HCT116 (cell line): Measurements from ENCODE around the gene PSME3IP1. TPM values are rescaled to one million over a fixed set of nuclear protein-coding genes. Genes with fewer than 3 reads are reported as not detected.

Experiments
- ATAC-seq: fragments of 200-7000 bp; cut with Tn5 transposase; 2 replicates; pipeline ENCODE4 v1.9.1; 2020; ENCODE audit warnings: mild to moderate bottlenecking, moderate library complexity
- BruUV-seq: library from RNA; stranded (reverse); fragments of 400-500 nt; replicated peaks from 2 replicates; lab custom pipeline; 2021; lab: Mats Ljungman, UMichigan
- CTCF ChIA-PET: fragments of 300-600 bp; sonication (Branson Sonifier 250); formaldehyde crosslinking; loops from one replicate; lab custom pipeline; 2021; ENCODE audit warnings: antibody characterized with exemption; lab: Charles Lee
- POLR2A ChIA-PET: fragments of 300-600, 350-600 bp; sonication (Branson Sonifier 250); formaldehyde crosslinking; loops from one replicate; lab custom pipeline; 2021; ENCODE audit warnings: antibody characterized with exemption; lab: Charles Lee
- RAD21 ChIA-PET, 2 experiments: fragments of 300-600 bp; sonication (Branson Sonifier 250); formaldehyde crosslinking; loops; one replicate each; lab custom pipeline; 2023; ENCODE audit warnings: low total read pairs in 2 of 2; ENCODE audit not compliant: uncharacterized antibody in 2 of 2, unreplicated experiment in 2 of 2, low non-redundant PET in 1 of 2; lab: Charles Lee
- DNase-seq: peaks from one replicate; pipeline ENCODE4 v3.0.0-alpha.2; 2010; ENCODE audit warnings: low read depth, low spot score
- H2AFZ ChIP-seq: fragments of 200-600 bp; shearing (Covaris generic), sonication (generic); 2 replicates; pipeline ENCODE4 v1.6.1; 2017; ENCODE audit warnings: low read depth, mixed run types, mixed read lengths, antibody characterized with exemption, low read length; ENCODE audit not compliant: poor library complexity, severe bottlenecking
- H3K27ac ChIP-seq: 2 replicates; pipeline ENCODE4 v1.5.1; 2012; ENCODE audit warnings: low read depth, low read length
- H3K27me3 ChIP-seq: fragments of 200-600 bp; sonication (generic); 2 replicates; pipeline ENCODE4 v1.6.1; 2016; ENCODE audit warnings: mixed run types, low read length, mixed read lengths; ENCODE audit not compliant: insufficient read depth
- H3K36me3 ChIP-seq, 2 experiments: fragments of 200-500 bp in 1 of 2; fragments of 200-600 bp in 1 of 2; sonication (Bioruptor generic) in 1 of 2; sonication (generic) in 1 of 2; 2 replicates each; pipeline versions ENCODE4 v1.5.1 to v1.6.1; 2014 to 2016; ENCODE audit warnings: low read length in 2 of 2, inconsistent platforms in 1 of 2, mixed read lengths in 1 of 2, mixed run types in 1 of 2; ENCODE audit not compliant: insufficient read depth in 2 of 2, control insufficient read depth in 1 of 2
- H3K4me1 ChIP-seq, 2 experiments: fragments of 200-600 bp in 1 of 2; sonication (generic) in 1 of 2; 2 replicates each; pipeline versions ENCODE4 v1.5.1 to v1.6.1; 2012 to 2017; ENCODE audit warnings: low read length in 2 of 2, inconsistent platforms in 1 of 2, mild to moderate bottlenecking in 1 of 2, mixed read lengths in 1 of 2, mixed run types in 1 of 2, moderate library complexity in 1 of 2; ENCODE audit not compliant: insufficient read depth in 2 of 2, control insufficient read depth in 1 of 2
- H3K4me2 ChIP-seq: fragments of 200-600 bp; sonication (generic); 2 replicates; pipeline ENCODE4 v1.6.1; 2017; ENCODE audit warnings: mixed run types, low read length, mixed read lengths
- H3K4me3 ChIP-seq, 2 experiments: fragments of 200-600 bp in 1 of 2; sonication (generic) in 1 of 2; replicated peaks in 1 of 2; 2 replicates each; pipeline ENCODE4 v1.5.1; 2011 to 2016; ENCODE audit warnings: low read length in 2 of 2, control low read depth in 1 of 2, low read depth in 1 of 2, mild to moderate bottlenecking in 1 of 2, mixed read lengths in 1 of 2, mixed run types in 1 of 2
- H3K79me2 ChIP-seq: fragments of 200-600 bp; sonication (generic); 2 replicates; pipeline ENCODE4 v1.6.1; 2017; ENCODE audit warnings: mild to moderate bottlenecking, mixed run types, low read length, moderate library complexity, mixed read lengths; ENCODE audit not compliant: insufficient read depth
- H3K9ac ChIP-seq: fragments of 200-600 bp; sonication (generic); 2 replicates; pipeline ENCODE4 v1.6.1; 2016; ENCODE audit warnings: low read length, mixed read lengths
- H3K9me2 ChIP-seq: fragments of 200-600 bp; sonication (generic), shearing (Covaris generic); 2 replicates; pipeline ENCODE4 v1.6.1; 2017; ENCODE audit warnings: mixed run types, mild to moderate bottlenecking, moderate library complexity; ENCODE audit not compliant: insufficient read depth
- H3K9me3 ChIP-seq, 2 experiments: fragments of 200-500 bp in 1 of 2; fragments of 200-600 bp in 1 of 2; sonication (Bioruptor generic) in 1 of 2; sonication (generic) in 1 of 2; 2 replicates each; pipeline ENCODE4 v1.6.1; 2014 to 2017; ENCODE audit warnings: low read length in 2 of 2, mixed read lengths in 2 of 2, inconsistent platforms in 1 of 2, low read depth in 1 of 2, mild to moderate bottlenecking in 1 of 2, mixed run types in 1 of 2, moderate library complexity in 1 of 2; ENCODE audit not compliant: control insufficient read depth in 1 of 2, insufficient read depth in 1 of 2
- H4K20me1 ChIP-seq: fragments of 200-600 bp; sonication (generic), shearing (Covaris generic); 2 replicates; pipeline ENCODE4 v1.6.1; 2017; ENCODE audit warnings: mixed run types, mild to moderate bottlenecking, moderate library complexity; ENCODE audit not compliant: insufficient read depth
- CBX3 ChIP-seq: IDR thresholded peaks from 2 replicates; pipeline ENCODE4 v1.6.1; 2012; ENCODE audit warnings: low read depth
- CEBPB ChIP-seq: IDR thresholded peaks from 2 replicates; pipeline ENCODE4 v1.6.1; 2012; ENCODE audit warnings: low read depth
- EGR1 ChIP-seq: IDR thresholded peaks from 2 replicates; pipeline ENCODE4 v1.6.1; 2012; ENCODE audit warnings: low read depth
- EZH2 ChIP-seq: fragments of 200-600 bp; sonication (generic); IDR thresholded peaks from 2 replicates; pipeline ENCODE4 v1.6.1; 2017; ENCODE audit warnings: antibody characterized with exemption, mixed run types
- EZH2phosphoT487 ChIP-seq: fragments of 200-600 bp; IDR thresholded peaks from 2 replicates; pipeline ENCODE4 v1.6.1; 2018; ENCODE audit warnings: antibody characterized with exemption, borderline replicate concordance
- FOSL1 ChIP-seq: IDR thresholded peaks from 2 replicates; pipeline ENCODE4 v1.6.1; 2012; ENCODE audit warnings: low read depth
- JUND ChIP-seq: IDR thresholded peaks from 2 replicates; pipeline ENCODE4 v1.6.1; 2012
- POLR2A ChIP-seq: IDR thresholded peaks from 2 replicates; pipeline ENCODE4 v1.7.0; 2011; ENCODE audit warnings: borderline replicate concordance; ENCODE audit not compliant: insufficient read depth, insufficient read length; ENCODE audit errors: extremely low read depth
- POLR2AphosphoS5 ChIP-seq: IDR thresholded peaks from 2 replicates; pipeline ENCODE4 v1.6.1; 2011; ENCODE audit warnings: mild to moderate bottlenecking, low read depth, low read length, moderate library complexity
- RAD21 ChIP-seq: IDR thresholded peaks from 2 replicates; pipeline ENCODE4 v1.6.1; 2012; ENCODE audit warnings: low read depth, mild to moderate bottlenecking
- REST ChIP-seq: IDR thresholded peaks from 2 replicates; pipeline ENCODE4 v1.6.1; 2012; ENCODE audit warnings: low read depth
- SIN3A ChIP-seq: IDR thresholded peaks from 2 replicates; pipeline ENCODE4 v1.6.1; 2012; ENCODE audit warnings: low read depth
- SRF ChIP-seq: IDR thresholded peaks from 2 replicates; pipeline ENCODE4 v1.6.1; 2012; ENCODE audit warnings: low read depth
- TCF7L2 ChIP-seq: IDR thresholded peaks from 2 replicates; pipeline ENCODE4 v1.7.0; 2011; ENCODE audit warnings: borderline replicate concordance, inconsistent platforms; ENCODE audit not compliant: insufficient read depth, insufficient read length; ENCODE audit errors: extremely low read depth
- YY1 ChIP-seq: IDR thresholded peaks from 2 replicates; pipeline ENCODE4 v1.6.1; 2011; ENCODE audit warnings: low read length, low read depth, moderate library complexity, mild to moderate bottlenecking; ENCODE audit not compliant: insufficient replicate concordance; ENCODE audit errors: extremely low read depth
- ZBTB33 ChIP-seq: IDR thresholded peaks from 2 replicates; pipeline ENCODE4 v1.6.1; 2011; ENCODE audit warnings: mild to moderate bottlenecking, low read length, moderate library complexity; ENCODE audit not compliant: insufficient replicate concordance; ENCODE audit errors: extremely low read depth
- ZFX ChIP-seq: fragments of 450-650 bp; IDR thresholded peaks from 2 replicates; pipeline ENCODE4 v1.6.1; 2017
- intact Hi-C: fragments of 100-400 bp; cut with micrococcal nuclease; formaldehyde crosslinking; loops from 2 replicates; pipeline ENCODE4 v1.10.0; 2022
- total RNA-seq: library from RNA; stranded (reverse); gene quantifications from one replicate; pipeline ENCODE4 v1.2.1, GENCODE V29; 2021; ENCODE audit not compliant: unreplicated experiment

The PSME3IP1 gene
- total RNA-seq, 1 experiment from 2014 or later, result 88.5 TPM

GRCh38 chr16:57155702-57156350, 30.0 kb downstream of the PSME3IP1 start:
- BruUV-seq, result no TSS peak
- RAD21 ChIA-PET, result no interaction called here
- ATAC-seq, result no peak
- CTCF ChIA-PET, result no interaction called here
- no peak overlapping the region for H3K27ac ChIP-seq
- TF ChIP-seq CEBPB (no peak), FOSL1 (no peak), JUND (no peak), POLR2A (no peak), SRF (no peak), POLR2AphosphoS5 (no peak), EZH2 (no peak), ZBTB33 (no peak), CBX3 (no peak), YY1 (no peak), REST (no peak), ZFX (no peak), TCF7L2 (no peak), SIN3A (no peak), EGR1 (no peak), RAD21 (no peak), EZH2phosphoT487 (no peak)
- TF ChIP-seq, all 23 proteins: peak for 0
- H4K20me1 ChIP-seq, result no peaks in the 10 kb centered on the region
- no peaks in the 10 kb centered on the region for H3K4me1 ChIP-seq
- H3K9ac ChIP-seq, result no peak overlapping the region
- no peaks in the 10 kb centered on the region for H3K79me2 ChIP-seq
- POLR2A ChIA-PET, result no interaction called here
- no peaks in the 10 kb centered on the region for H3K27me3 ChIP-seq
- peaks cover 28 to 31% of the 10 kb centered on the region in 2 experiments; a peak in 3 of 4 replicates for H3K36me3 ChIP-seq
- no peaks in the 10 kb centered on the region for H3K9me3 ChIP-seq
- no peak overlapping the region for H3K4me3 ChIP-seq
- H3K9me2 ChIP-seq, result no peaks in the 10 kb centered on the region
- no peak for DNase-seq
- H2AFZ ChIP-seq, result no peak overlapping the region
- H3K4me2 ChIP-seq, result no peak overlapping the region
- intact Hi-C loops, result no loop called here
